ENCODE results near the gene NFATC3.

The NFATC3 gene

DNA sequence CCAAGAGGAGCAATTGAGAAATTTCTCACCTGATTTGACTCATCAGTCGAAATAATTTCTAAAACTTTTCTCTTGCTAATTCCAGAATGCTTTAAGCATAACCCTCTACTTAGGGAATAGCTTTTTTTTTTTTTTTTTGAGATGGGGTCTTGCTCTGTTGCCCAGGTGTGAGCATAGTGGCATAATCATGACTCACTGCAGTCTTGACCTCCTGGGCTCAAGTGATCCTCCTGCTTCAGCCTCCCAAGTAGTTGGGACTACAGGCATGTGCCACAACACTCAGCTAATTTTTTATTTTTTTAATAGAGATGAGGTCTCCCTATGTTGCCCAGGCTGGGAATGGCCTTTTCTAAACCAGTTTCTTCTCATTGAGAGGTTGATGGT is 13.7 kb upstream of the NFATC3 start:
- DNase-seq (ENCODE audit: extremely low read depth, low read depth) = no peak
- TF ChIP-seq, protein P1, sequence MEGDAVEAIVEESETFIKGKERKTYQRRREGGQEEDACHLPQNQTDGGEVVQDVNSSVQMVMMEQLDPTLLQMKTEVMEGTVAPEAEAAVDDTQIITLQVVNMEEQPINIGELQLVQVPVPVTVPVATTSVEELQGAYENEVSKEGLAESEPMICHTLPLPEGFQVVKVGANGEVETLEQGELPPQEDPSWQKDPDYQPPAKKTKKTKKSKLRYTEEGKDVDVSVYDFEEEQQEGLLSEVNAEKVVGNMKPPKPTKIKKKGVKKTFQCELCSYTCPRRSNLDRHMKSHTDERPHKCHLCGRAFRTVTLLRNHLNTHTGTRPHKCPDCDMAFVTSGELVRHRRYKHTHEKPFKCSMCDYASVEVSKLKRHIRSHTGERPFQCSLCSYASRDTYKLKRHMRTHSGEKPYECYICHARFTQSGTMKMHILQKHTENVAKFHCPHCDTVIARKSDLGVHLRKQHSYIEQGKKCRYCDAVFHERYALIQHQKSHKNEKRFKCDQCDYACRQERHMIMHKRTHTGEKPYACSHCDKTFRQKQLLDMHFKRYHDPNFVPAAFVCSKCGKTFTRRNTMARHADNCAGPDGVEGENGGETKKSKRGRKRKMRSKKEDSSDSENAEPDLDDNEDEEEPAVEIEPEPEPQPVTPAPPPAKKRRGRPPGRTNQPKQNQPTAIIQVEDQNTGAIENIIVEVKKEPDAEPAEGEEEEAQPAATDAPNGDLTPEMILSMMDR (IDR thresholded peaks at IDR 0.05; ENCODE audit: low read depth, low read length, missing control alignments) = no peak
- H3K4me3 ChIP-seq (replicated peaks; ENCODE audit: low read depth, low read length) = no peak overlapping the region

DNA sequence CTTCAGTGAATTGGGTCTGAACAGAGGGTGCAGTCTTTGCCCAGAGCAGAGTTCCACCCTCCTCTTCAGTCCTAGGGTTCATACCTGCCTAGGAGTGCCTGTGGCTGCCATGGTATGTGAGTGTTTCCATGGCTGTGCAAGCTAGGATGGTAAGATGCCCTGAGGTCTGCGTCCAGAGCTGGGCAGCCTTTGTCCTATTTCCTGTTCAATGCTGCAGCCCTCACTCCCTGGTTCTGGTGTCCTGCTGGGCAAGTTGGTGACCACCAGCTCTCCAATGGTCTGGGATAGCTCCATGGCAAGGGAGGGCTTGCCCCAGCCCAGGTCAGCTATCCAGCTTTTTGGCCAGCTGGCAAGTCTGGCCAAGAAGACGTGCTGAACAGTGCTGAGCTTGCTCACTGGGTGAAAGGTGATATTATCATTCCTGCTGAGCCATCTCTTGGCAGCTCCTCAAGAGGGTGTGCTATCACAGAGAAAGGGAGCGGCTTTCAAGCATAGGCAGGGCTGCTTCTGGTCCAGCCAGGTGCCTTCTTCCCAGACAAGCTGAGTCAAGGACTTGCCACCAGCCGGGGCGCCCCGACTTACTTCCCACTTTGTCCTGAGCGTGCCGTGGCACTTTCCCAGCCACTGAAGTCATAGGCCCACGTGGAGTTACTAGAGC is 13.0 kb upstream of the NFATC3 start:
- TF ChIP-seq, protein P1 (IDR thresholded peaks at IDR 0.05; ENCODE audit: low read depth, low read length, missing control alignments) = no peak
- no peak overlapping the region for H3K4me3 ChIP-seq (replicated peaks; ENCODE audit: low read depth, low read length)
- DNase-seq (ENCODE audit: extremely low read depth, low read depth) = no peak

DNA sequence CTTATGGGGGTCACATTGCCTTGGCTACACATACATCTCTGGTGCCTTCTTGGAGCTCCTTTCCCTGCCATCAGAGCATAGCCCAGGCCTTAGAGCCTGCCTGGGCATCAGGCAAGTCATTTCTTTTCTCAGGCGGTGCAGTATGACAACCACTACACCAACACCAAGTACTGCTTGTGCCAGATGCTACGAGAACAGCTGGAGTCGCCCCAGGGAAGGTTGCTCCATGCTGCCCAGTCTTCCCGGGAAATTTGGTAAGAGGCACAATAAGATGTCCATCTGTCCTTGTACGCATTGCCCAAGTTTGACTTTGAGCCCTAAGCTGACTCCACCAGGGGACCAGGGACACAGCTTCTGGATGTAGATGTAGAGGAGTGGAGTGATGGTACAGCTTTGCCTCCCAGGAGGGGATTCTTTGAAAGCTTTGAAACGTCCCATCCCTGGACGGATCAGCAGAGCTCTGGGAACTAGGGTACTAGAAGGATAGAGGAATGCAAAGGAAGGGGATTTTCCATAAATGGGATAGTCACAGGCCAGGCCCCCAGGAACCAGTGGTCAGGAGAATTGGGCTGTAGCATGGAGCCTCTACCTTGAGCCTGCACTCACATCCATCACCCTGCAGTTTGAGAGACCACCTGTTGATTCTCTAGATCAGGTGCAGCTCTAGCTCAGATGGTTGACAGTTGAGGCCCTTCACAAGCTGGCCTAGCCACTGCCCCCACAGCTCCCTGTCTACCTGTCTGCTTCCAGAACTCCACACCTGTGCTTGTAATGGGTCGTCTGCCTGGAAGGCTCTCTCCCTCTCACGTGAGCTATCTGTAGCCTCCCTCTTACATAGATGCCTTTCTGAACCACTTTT is 11.0 kb upstream of the NFATC3 start:
- DNase-seq (ENCODE audit: extremely low read depth, low read depth) = no peak
- H3K4me3 ChIP-seq (replicated peaks; ENCODE audit: low read depth, low read length) = no peak overlapping the region
- TF ChIP-seq, protein P1 (IDR thresholded peaks at IDR 0.05; ENCODE audit: low read depth, low read length, missing control alignments) = no peak

DNA sequence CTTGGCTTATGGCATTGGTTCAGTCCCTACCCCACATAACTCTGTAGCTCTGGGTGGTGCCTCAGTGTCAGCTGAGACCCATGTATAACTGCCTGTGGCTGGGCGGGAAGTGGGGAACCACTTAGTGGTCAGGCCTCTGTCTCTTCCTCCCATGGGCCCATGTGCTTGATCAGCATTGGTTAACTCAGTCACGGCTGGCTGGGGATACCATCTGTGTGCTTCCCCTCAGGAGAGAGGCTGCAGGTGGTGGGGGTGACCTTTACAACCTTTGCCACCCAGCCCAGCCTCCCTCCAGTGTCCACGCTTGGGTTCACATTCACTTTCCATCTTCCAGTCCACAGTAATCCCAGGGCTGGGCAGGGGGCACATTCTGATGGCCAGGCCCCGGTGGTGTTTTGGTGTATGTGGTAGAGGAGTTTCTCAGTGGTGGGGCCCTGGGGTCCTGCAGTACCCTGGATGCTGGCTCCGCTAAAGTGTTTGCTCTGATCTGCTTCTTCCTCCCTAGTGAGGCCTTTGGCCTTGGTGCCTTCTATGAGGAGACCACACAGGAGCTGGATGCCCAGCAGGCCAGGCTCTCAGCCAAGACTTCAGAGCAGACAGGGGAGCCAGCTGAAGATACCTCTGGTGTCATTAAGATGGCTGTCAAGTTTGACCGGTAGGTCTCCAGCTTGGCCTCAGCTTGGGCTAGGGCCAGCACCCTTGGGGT is 10.2 kb upstream of the NFATC3 start:
- no peak for DNase-seq (ENCODE audit: extremely low read depth, low read depth)
- H3K4me3 ChIP-seq (replicated peaks; ENCODE audit: low read depth, low read length) = no peak overlapping the region
- TF ChIP-seq, protein P1 (IDR thresholded peaks at IDR 0.05; ENCODE audit: low read depth, low read length, missing control alignments) = no peak

DNA sequence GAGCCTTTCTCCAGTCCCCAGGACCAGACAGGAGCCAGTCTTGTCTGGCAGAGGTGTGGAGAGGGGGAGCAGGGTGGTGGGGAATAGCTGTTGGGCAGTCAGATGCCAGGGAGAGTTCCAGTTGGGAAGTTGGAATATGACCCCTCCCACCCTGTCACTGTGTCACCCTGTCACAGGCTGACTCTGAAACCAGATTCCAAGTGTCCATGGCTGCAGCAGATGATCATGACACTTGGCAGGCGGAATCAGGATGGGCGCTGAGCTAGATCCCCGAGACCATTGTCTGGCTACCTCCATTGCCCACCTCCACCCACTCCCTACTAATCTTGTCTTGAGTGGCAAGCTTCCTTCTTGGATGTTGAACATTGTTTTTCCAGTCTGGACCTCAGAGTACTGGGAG is 9.2 kb upstream of the NFATC3 start:
- TF ChIP-seq, protein P1 (IDR thresholded peaks at IDR 0.05; ENCODE audit: low read depth, low read length, missing control alignments) = no peak
- DNase-seq (ENCODE audit: extremely low read depth, low read depth) = no peak
- H3K4me3 ChIP-seq (replicated peaks; ENCODE audit: low read depth, low read length) = no peak overlapping the region

DNA sequence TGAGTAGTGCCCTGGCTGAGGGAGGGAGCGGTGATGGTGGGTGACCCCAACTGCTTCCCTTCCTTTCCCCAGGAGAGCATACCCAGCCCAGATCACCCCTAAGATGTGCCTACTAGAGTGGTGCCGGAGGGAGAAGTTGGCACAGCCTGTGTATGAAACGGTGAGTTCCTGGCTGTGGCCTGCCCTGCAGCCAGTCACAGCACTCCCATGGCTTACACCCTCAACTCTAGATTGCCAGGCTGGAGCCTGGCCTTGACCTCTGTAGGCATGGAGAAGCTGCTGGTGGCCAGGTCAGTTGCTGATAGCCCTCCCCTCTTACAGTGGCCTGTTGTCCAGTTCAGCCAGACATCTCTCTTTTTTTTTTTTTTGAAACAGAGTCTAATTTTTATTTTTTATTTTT is 8.6 kb upstream of the NFATC3 start:
- H3K4me3 ChIP-seq (replicated peaks; ENCODE audit: low read depth, low read length) = no peak overlapping the region
- DNase-seq (ENCODE audit: extremely low read depth, low read depth) = no peak
- TF ChIP-seq, protein P1 (IDR thresholded peaks at IDR 0.05; ENCODE audit: low read depth, low read length, missing control alignments) = no peak
